Kidney capillary endothelial cell (primary cell): Measurements from ENCODE around the gene DDTL.
"Not testable (repeated sequence)": the region's sequence is repeated elsewhere in the genome, so short reads cannot be mapped to it uniquely, and the experiment has no call there.

Source experiments
- DNase-seq: peaks from one replicate; pipeline ENCODE4 v3.0.0-alpha.2; 2018; ENCODE audit warnings: low spot score

The DDTL gene

DNA sequence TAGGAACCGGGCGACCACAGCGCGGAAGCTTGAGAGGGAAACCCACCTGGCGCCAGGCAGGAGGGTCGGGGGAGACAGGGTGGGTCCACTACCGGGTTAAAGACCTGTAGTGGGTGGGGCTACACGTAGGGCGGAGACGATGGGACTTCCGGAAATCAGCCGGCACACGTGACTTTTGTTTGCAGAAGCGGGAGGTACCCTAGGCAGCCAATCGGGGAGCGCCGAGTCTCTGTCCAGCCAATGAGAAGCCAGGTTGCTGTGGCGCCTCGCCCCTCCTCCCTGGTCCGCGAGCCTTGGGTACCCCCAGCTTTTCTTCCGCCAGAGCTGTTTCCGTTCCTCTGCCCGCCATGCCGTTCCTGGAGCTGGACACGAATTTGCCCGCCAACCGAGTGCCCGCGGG lies at the start of gene DDTL:
Gene DDTL, plus strand, starts transcription at position 321 of the 400 bp plus-strand sequence. Its CDS starts 27 bp downstream, at position 348.
- not testable (repeated sequence) for DNase-seq

DNA sequence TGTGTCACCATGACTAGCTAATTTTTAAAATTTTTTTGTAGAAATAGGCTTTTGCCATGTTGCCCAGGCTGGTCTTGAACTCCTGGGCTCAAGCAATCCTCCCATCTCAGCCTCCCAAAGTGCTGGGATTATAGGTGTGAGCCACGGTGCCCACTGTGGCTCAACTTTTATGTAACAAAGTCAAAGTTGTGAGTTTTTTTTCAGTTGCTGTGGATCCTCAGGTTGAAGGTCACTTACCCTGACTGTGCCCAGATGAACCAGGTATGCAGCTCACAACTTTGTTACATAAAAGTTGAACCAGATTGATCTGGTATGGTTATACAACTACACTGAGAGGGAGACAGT lies 46.4 kb upstream of the DDTL start:
- not testable (repeated sequence) for DNase-seq

DNA sequence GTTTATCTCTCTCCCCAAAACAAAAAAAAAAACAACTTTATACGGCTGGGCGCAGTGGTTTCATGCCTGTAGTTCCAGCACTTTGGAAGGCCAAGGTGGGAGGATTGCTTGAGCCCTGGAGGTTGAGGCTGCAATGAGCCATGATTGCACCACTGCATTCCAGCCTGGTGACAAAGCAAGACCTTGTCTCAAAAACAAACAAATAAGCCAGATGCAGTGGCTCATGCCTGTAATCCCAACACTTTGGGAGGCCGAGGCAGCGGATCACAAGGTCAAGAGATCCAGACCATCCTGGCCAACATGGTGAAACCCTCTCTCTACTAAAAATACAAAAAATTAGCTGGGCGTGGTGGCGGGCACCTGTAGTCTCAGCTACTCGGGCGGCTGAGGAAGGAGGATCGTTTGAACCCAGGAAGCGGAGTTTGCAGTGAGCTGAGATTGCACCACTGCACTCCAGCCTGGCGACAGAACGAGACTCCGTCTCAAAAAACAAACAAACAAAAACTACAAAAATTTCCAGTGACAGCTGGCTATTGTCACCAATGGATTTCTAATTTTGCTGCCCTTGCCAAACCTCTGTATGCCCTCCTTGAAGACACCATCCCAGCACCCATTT lies 45.0 kb upstream of the DDTL start:
- DNase-seq, result not testable (repeated sequence)

- DNase-seq, result no peak
These were observed 43.8 kb upstream of the DDTL start for GRCh38 chr22:23922921-23923320.

DNA sequence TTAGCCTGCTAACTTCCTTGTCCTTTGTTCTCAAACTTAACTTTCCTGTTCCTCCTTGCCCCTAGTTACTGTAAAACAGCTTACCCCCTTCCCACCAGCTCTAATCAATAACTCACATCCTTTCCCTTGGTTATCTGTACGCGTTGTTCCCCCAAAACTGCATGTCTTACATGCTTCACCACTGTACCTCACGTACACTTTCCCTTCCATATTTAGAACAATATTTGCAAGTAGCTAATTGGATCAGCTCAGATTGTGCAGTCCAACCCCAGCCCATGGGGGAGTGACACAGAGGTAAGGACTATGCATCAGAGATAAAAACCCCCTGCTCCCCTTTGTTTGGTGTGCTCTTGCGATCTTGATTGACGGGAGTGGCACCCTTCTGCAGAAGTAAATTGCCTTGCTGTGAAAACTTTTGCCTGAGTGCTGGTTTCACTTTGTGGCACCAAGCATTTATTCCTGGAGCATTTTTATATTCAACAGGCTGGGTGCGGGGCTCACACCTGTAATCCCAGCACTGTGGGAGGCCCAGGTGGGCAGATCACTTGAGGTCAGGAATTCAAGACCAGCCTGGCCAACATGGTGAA lies 41.6 kb upstream of the DDTL start:
- DNase-seq, result no peak

GRCh38 chr22:23926561-23926960 lies 40.1 kb upstream of the DDTL start:
- no peak for DNase-seq

DNA sequence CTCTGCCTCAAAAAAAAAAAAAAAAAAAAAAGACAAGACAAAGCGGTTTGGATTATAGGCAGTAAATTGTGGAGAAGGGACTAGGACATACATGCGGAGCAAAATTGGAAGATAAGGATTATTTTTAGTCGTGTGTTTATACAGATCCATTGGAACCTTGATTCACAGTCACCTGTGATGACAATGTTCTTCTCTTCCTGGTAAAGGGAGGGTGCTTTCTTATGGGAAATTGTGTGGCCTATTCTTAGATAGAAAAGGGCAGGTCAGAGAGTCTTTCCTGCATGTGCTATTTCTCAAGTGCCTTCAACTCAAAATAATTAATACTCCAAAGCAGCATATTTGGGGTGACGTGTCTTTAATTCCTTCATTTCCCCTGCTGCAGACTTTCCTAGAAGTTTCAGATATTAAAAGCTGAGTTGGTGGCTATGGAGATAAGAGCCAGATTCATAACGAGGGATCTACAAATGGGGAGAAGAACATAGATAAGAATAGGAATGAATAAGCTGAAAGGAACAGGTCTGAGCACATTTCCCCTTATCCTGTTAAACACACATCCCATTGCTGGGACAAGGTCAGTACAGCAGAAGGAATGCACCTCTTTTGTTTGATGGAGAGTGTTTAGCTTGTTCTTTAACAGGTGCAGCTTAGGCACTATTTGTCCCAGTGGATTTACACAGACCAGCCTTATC lies 28.2 kb upstream of the DDTL start:
- no peak for DNase-seq

- DNase-seq, result no peak
These were observed 27.7 kb upstream of the DDTL start for GRCh38 chr22:23939017-23939357.

- DNase-seq, result not testable (repeated sequence)
These were observed 26.5 kb upstream of the DDTL start for GRCh38 chr22:23940166-23940565.

- not testable (repeated sequence) for DNase-seq
These were observed 19.3 kb upstream of the DDTL start for GRCh38 chr22:23947391-23947790.

DNA sequence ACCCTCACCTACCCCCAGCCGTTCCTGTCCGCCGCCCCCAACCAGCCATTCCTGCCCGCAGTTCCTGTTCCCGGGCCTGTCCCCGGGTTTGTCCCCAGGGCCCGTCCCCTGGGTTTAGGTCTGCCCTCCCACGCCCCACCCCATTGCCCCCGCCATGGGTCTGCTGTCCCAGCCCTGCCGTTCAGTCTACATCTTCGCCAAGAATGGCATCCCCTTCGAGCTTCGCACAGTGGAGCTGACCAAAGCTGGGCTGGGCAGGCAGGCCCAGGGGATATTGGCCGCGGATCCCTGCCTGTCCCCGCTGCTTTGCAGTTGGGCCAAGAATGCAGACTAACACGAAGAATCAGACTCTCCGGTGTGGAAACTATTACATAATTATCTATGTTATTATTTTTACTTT lies 16.9 kb upstream of the DDTL start:
- not testable (repeated sequence) for DNase-seq

DNA sequence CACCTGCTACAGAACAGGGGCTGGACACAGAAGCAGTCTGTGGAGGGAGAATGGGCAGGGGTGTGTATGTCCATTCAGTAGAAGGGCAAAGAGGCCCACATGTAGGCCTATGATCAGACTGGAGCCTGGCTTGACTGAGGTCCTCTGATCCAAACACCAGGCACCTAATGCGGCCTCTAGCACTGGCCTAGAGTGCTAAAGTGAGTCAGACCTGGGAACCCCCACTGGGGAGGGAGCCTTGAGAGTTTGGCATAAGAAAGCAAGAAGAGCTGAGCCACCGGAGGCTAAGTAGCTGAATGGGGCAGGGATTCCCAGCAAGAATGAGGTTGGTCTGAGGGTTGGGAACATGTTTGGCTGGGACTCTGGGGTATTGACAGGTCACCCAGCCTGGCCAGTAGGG lies 15.3 kb upstream of the DDTL start:
- DNase-seq, result not testable (repeated sequence)

DNA sequence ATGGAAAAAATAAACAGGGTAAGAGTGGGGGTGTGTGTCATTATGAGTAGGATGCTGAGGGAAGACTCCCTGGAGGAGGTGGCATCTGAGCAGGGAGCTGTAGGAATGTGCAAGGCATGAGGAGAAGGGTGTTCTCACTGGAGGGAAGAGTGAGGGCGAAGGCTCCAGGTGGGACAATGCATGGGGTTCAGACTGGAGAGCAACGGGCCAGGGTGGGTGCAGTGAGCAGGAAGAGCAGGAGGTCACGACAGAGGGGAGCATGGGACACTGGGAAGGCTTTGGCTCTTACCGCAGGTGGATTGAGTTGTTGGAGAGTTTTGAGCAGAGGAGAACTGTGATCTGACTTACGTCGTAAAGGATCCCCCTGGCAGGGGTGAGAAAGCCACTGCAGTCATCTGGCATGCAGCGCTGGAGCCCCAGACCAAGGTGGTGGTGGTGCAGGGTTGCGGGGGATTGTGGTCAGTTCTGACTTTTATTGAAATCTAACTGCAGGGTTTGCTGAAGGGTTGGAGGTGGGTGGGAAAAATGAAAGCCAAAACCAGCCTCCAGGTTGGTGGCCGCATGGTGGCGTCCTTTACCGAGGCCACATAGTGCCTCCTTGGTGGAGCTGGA lies 13.8 kb upstream of the DDTL start:
- not testable (repeated sequence) for DNase-seq

DNA sequence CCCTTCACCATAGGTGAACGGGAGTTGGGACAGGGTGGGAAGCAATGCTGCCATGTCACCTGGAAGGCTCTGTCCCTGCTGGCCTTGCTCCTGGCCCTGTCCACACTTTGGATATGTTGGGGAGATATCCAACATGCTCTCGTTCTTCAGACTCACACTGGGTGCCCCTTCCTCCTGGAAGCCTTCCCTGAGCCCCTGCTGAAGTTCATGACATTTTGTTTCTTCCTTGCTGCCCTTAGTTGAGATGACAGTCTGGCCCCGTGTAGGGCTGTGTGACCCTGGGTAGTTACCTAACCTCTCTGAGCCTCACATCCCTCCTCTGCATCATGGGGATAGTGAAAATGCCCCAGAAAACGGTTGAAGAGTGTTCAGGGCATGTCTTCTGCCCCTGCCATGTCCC lies 13.2 kb upstream of the DDTL start:
- not testable (repeated sequence) for DNase-seq

GRCh38 chr22:23954193-23954990 lies 12.3 kb upstream of the DDTL start:
- DNase-seq, result not testable (repeated sequence)

- DNase-seq, result not testable (repeated sequence)
These were observed 11.7 kb upstream of the DDTL start for GRCh38 chr22:23954991-23955305.

- DNase-seq, result not testable (repeated sequence)
These were observed 10.8 kb upstream of the DDTL start for GRCh38 chr22:23955886-23956285.

- peak; percentile 64 for DNase-seq
These were observed 10.3 kb upstream of the DDTL start for GRCh38 chr22:23956301-23956900.

DNA sequence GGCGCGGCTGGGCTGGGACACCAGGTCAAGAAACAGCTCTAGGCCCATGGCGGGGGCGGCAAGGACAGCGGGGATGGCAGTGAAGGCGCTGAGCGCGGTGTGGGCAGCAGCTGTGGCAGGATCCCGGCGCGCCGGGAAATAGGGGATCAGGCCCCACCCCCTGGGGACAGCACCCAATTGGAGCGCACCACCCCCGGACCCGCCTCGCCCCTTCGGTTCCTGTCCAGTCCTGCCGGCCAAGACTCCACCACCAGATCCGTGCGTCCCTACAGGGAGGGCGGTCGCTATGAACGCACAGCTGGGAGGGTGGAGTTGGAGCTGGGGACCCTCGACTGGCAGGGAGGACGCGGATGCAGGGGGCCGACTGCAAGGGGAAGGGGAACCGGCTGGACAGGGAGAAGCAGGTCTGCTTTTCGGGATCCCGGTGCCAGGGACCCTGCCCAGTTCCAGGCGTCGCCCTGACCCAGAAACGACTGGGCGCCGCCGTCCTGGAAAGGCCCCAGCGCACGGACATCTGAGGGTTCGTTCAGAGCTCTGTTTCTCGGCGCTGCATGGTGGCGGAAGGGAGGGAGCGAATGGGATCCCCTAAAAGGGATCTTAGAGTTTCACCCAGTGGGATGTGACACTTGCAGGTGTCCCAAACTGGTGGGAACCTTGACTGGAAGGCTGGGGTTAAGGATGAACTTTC lies 5.5 kb upstream of the DDTL start, which contains the start of gene GSTT2B:
Gene GSTT2B, minus strand, starts transcription at position 112 of the 688 bp plus-strand sequence. Its CDS starts 64 bp downstream, at position 48.
- DNase-seq, result not testable (repeated sequence)

DNA sequence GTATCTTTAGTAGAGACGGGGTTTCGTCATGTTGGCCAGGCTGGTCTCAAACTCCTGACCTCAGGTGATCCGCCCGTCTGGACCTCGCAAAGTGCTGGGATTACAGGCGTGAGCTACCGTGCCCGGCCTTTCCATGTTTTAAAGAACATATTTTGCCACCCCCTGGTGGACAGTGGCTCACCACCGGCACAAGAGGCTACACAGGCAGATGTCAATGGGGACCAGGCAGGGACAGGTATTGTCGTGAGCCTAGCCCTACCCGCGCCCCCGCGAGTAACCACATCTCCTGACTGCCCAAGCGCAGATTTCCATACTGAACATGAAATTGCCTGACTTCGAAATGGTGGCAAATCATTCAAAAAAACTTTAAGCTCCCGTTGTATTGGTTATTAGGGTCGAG lies 594 bp upstream of the DDTL start:
- not testable (repeated sequence) for DNase-seq

GRCh38 chr22:23969071-23969470 lies 2.4 kb downstream of the DDTL start:
- no peak for DNase-seq
